ENCODE measurements around the gene PHACTR3.

Gene PHACTR3

GRCh38 chr20:59724457-59725366 lies 120.4 kb downstream of the PHACTR3 start:
- no peaks in the 10 kb centered on the region for H3K9me2 ChIP-seq (ENCODE audit: low read depth, low read length)
- H3K27me3 ChIP-seq (ENCODE audit: insufficient read depth, low read length), result 0 out of 2 replicates have a peak, but pooled peaks cover 3% of the 10 kb centered on the region
- no peaks in the 10 kb centered on the region for H3K36me3 ChIP-seq (ENCODE audit: insufficient read depth, low read length)
- H3K79me2 ChIP-seq (ENCODE audit: insufficient read depth, low read length), result no peaks in the 10 kb centered on the region
- no peak for TF ChIP-seq EZH2 (IDR thresholded peaks at IDR 0.05; ENCODE audit: borderline replicate concordance, low read length)
- TF ChIP-seq CTCF (IDR thresholded peaks at IDR 0.05; ENCODE audit: low read length), result no peak
- no peak overlapping the region for H3K4me3 ChIP-seq (ENCODE audit: low read depth, low read length, poor library complexity, severe bottlenecking)
- no peak overlapping the region for H3K4me2 ChIP-seq (ENCODE audit: low read length)
- no peak overlapping the region for H3K27ac ChIP-seq (ENCODE audit: low read depth, low read length, poor library complexity, severe bottlenecking)
- H3K9me3 ChIP-seq (ENCODE audit: low read length), result no peaks in the 10 kb centered on the region
- H3K4me1 ChIP-seq (ENCODE audit: insufficient read depth, low read length, severe bottlenecking), result no peaks in the 10 kb centered on the region
- H3F3A ChIP-seq (ENCODE audit: insufficient read depth, low read length), result no peaks in the 10 kb centered on the region
- no peaks in the 10 kb centered on the region for H4K20me1 ChIP-seq (ENCODE audit: insufficient read depth, low read length)
- H2AFZ ChIP-seq (ENCODE audit: low read length), result no peak overlapping the region
- no peak overlapping the region for H3K9ac ChIP-seq (ENCODE audit: low read length)

GRCh38 chr20:59725476-59726280 lies 121.3 kb downstream of the PHACTR3 start:
- H3K9ac ChIP-seq (ENCODE audit: low read length), result no peak overlapping the region
- H3K36me3 ChIP-seq (ENCODE audit: insufficient read depth, low read length), result no peaks in the 10 kb centered on the region
- H3F3A ChIP-seq (ENCODE audit: insufficient read depth, low read length), result no peaks in the 10 kb centered on the region
- no peaks in the 10 kb centered on the region for H3K9me2 ChIP-seq (ENCODE audit: low read depth, low read length)
- H3K4me1 ChIP-seq (ENCODE audit: insufficient read depth, low read length, severe bottlenecking), result no peaks in the 10 kb centered on the region
- H3K27me3 ChIP-seq (ENCODE audit: insufficient read depth, low read length), result peaks cover 3% of the 10 kb centered on the region; the same call in 1 of the 2 replicates
- H3K9me3 ChIP-seq (ENCODE audit: low read length), result no peaks in the 10 kb centered on the region
- H3K4me2 ChIP-seq (ENCODE audit: low read length), result no peak overlapping the region
- H3K79me2 ChIP-seq (ENCODE audit: insufficient read depth, low read length), result no peaks in the 10 kb centered on the region
- no peak overlapping the region for H2AFZ ChIP-seq (ENCODE audit: low read length)
- TF ChIP-seq EZH2 (IDR thresholded peaks at IDR 0.05; ENCODE audit: borderline replicate concordance, low read length), result no peak
- no peak for TF ChIP-seq CTCF (IDR thresholded peaks at IDR 0.05; ENCODE audit: low read length)
- no peaks in the 10 kb centered on the region for H4K20me1 ChIP-seq (ENCODE audit: insufficient read depth, low read length)
- H3K27ac ChIP-seq (ENCODE audit: low read depth, low read length, poor library complexity, severe bottlenecking), result no peak overlapping the region
- no peak overlapping the region for H3K4me3 ChIP-seq (ENCODE audit: low read depth, low read length, poor library complexity, severe bottlenecking)

- no peaks in the 10 kb centered on the region for H3F3A ChIP-seq (ENCODE audit: insufficient read depth, low read length)
- no peak overlapping the region for H3K9ac ChIP-seq (ENCODE audit: low read length)
- no peaks in the 10 kb centered on the region for H4K20me1 ChIP-seq (ENCODE audit: insufficient read depth, low read length)
- no peak overlapping the region for H3K4me3 ChIP-seq (ENCODE audit: low read depth, low read length, poor library complexity, severe bottlenecking)
- no peak overlapping the region for H3K4me2 ChIP-seq (ENCODE audit: low read length)
- H3K9me2 ChIP-seq (ENCODE audit: low read depth, low read length), result no peaks in the 10 kb centered on the region
- no peak overlapping the region for H3K27ac ChIP-seq (ENCODE audit: low read depth, low read length, poor library complexity, severe bottlenecking)
- H3K4me1 ChIP-seq (ENCODE audit: insufficient read depth, low read length, severe bottlenecking), result no peaks in the 10 kb centered on the region
- no peak overlapping the region for H2AFZ ChIP-seq (ENCODE audit: low read length)
- no peaks in the 10 kb centered on the region for H3K9me3 ChIP-seq (ENCODE audit: low read length)
- no peaks in the 10 kb centered on the region for H3K79me2 ChIP-seq (ENCODE audit: insufficient read depth, low read length)
- H3K27me3 ChIP-seq (ENCODE audit: insufficient read depth, low read length), result peaks cover 3% of the 10 kb centered on the region; the same call in 1 of the 2 replicates
- H3K36me3 ChIP-seq (ENCODE audit: insufficient read depth, low read length), result no peaks in the 10 kb centered on the region
- TF ChIP-seq EZH2 (IDR thresholded peaks at IDR 0.05; ENCODE audit: borderline replicate concordance, low read length) (no peak), CTCF (IDR thresholded peaks at IDR 0.05; ENCODE audit: low read length) (no peak)
Measured at GRCh38 chr20:59726281-59726595, 121.9 kb downstream of the PHACTR3 start.

Measured in OCI-LY1 (cell line).